ENCODE results near the gene GSG1L2.

DNA sequence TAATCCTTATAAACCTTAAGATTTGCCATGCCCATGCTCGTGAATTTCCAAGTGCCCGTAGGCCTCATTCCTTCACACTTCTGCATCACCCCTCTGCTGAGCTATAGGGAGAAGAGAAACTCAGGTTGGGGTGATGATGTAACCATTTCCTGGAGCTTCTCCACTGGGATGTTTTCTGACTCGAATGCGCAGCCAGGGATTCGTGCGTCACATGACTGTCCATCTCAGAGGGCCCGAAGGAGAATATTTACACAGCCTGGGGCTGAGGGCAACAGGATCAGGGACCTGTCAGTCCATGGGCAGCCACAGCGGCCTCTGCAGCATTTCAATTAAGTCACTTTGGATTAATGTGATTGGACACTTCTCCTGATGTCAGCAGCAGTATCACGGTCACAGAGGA is 8.7 kb downstream of the GSG1L2 start:
- no peak for TF ChIP-seq EZH2 (IDR thresholded peaks at IDR 0.05; ENCODE audit: borderline replicate concordance)
- TF ChIP-seq, protein P1, sequence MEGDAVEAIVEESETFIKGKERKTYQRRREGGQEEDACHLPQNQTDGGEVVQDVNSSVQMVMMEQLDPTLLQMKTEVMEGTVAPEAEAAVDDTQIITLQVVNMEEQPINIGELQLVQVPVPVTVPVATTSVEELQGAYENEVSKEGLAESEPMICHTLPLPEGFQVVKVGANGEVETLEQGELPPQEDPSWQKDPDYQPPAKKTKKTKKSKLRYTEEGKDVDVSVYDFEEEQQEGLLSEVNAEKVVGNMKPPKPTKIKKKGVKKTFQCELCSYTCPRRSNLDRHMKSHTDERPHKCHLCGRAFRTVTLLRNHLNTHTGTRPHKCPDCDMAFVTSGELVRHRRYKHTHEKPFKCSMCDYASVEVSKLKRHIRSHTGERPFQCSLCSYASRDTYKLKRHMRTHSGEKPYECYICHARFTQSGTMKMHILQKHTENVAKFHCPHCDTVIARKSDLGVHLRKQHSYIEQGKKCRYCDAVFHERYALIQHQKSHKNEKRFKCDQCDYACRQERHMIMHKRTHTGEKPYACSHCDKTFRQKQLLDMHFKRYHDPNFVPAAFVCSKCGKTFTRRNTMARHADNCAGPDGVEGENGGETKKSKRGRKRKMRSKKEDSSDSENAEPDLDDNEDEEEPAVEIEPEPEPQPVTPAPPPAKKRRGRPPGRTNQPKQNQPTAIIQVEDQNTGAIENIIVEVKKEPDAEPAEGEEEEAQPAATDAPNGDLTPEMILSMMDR (IDR thresholded peaks at IDR 0.05; ENCODE audit: poor library complexity): no peak

Measured in hepatocyte (in vitro differentiated cells).